ENCODE results near the gene ULK4. TPM values are rescaled to one million over a fixed set of nuclear protein-coding genes. Genes with fewer than 3 reads are reported as not detected.
"Not testable (repeated sequence)": the region's sequence is repeated elsewhere in the genome, so short reads cannot be mapped to it uniquely, and the experiment has no call there.

Gene ULK4
- total RNA-seq, 1 donor from 2014 or later = 9.1 TPM

GRCh38 chr3:41888368-41889076 is 73.4 kb downstream of the ULK4 start:
- peaks cover 8% of the 10 kb centered on the region for H3K9me3 Mint-ChIP-seq (ENCODE audit: unreplicated experiment)
- no peak overlapping the region for H3K27ac Mint-ChIP-seq (ENCODE audit: unreplicated experiment)
- peaks cover 4% of the 10 kb centered on the region for H3K36me3 Mint-ChIP-seq (ENCODE audit: unreplicated experiment)
- no peak overlapping the region for H3K4me3 Mint-ChIP-seq (ENCODE audit: unreplicated experiment)
- TF ChIP-seq CTCF (IDR thresholded peaks at IDR 0.05) = no peak
- H3K27me3 Mint-ChIP-seq (ENCODE audit: unreplicated experiment) = no peaks in the 10 kb centered on the region
- peaks cover 5% of the 10 kb centered on the region for H3K4me1 Mint-ChIP-seq (ENCODE audit: unreplicated experiment)
- DNase-seq (ENCODE audit: extremely low spot score, unreplicated experiment) = no peak

GRCh38 chr3:41882956-41883355 is 78.9 kb downstream of the ULK4 start:
- no peak overlapping the region for H3K27ac Mint-ChIP-seq (ENCODE audit: unreplicated experiment)
- H3K9me3 Mint-ChIP-seq (ENCODE audit: unreplicated experiment) = no peaks in the 10 kb centered on the region
- H3K4me3 Mint-ChIP-seq (ENCODE audit: unreplicated experiment) = no peak overlapping the region
- H3K27me3 Mint-ChIP-seq (ENCODE audit: unreplicated experiment) = no peaks in the 10 kb centered on the region
- no peak for TF ChIP-seq CTCF (IDR thresholded peaks at IDR 0.05)
- H3K4me1 Mint-ChIP-seq (ENCODE audit: unreplicated experiment) = no peaks in the 10 kb centered on the region
- no peaks in the 10 kb centered on the region for H3K36me3 Mint-ChIP-seq (ENCODE audit: unreplicated experiment)
- DNase-seq (ENCODE audit: extremely low spot score, unreplicated experiment) = no peak

- no peaks in the 10 kb centered on the region for H3K9me3 Mint-ChIP-seq (ENCODE audit: unreplicated experiment)
- no peaks in the 10 kb centered on the region for H3K27me3 Mint-ChIP-seq (ENCODE audit: unreplicated experiment)
- peaks cover 1% of the 10 kb centered on the region for H3K4me1 Mint-ChIP-seq (ENCODE audit: unreplicated experiment)
- DNase-seq (ENCODE audit: extremely low spot score, unreplicated experiment) = no peak
- H3K4me3 Mint-ChIP-seq (ENCODE audit: unreplicated experiment) = no peak overlapping the region
- TF ChIP-seq CTCF (IDR thresholded peaks at IDR 0.05) = peak; percentile 70
- no peaks in the 10 kb centered on the region for H3K36me3 Mint-ChIP-seq (ENCODE audit: unreplicated experiment)
- H3K27ac Mint-ChIP-seq (ENCODE audit: unreplicated experiment) = no peak overlapping the region
These were observed 80.6 kb downstream of the ULK4 start for GRCh38 chr3:41881233-41881821.

GRCh38 chr3:41880387-41880786 is 81.5 kb downstream of the ULK4 start:
- H3K36me3 Mint-ChIP-seq (ENCODE audit: unreplicated experiment) = no peaks in the 10 kb centered on the region
- no peaks in the 10 kb centered on the region for H3K27me3 Mint-ChIP-seq (ENCODE audit: unreplicated experiment)
- H3K4me3 Mint-ChIP-seq (ENCODE audit: unreplicated experiment) = no peak overlapping the region
- DNase-seq (ENCODE audit: extremely low spot score, unreplicated experiment) = no peak
- H3K4me1 Mint-ChIP-seq (ENCODE audit: unreplicated experiment) = peaks cover 5% of the 10 kb centered on the region
- TF ChIP-seq CTCF (IDR thresholded peaks at IDR 0.05) = no peak
- H3K9me3 Mint-ChIP-seq (ENCODE audit: unreplicated experiment) = no peaks in the 10 kb centered on the region
- no peak overlapping the region for H3K27ac Mint-ChIP-seq (ENCODE audit: unreplicated experiment)

- H3K4me3 Mint-ChIP-seq (ENCODE audit: unreplicated experiment); H3K27me3 Mint-ChIP-seq (ENCODE audit: unreplicated experiment); H3K9me3 Mint-ChIP-seq (ENCODE audit: unreplicated experiment); DNase-seq (ENCODE audit: extremely low spot score, unreplicated experiment); H3K27ac Mint-ChIP-seq (ENCODE audit: unreplicated experiment); H3K36me3 Mint-ChIP-seq (ENCODE audit: unreplicated experiment); H3K4me1 Mint-ChIP-seq (ENCODE audit: unreplicated experiment): not testable (repeated sequence)
These were observed 84.2 kb downstream of the ULK4 start for GRCh38 chr3:41877741-41878140.

Data from osteocyte (in vitro differentiated cells).